RPMI8226 (cell line): ENCODE results near the gene LYPLA2.
"Not testable (repeated sequence)": the region's sequence is repeated elsewhere in the genome, so short reads cannot be mapped to it uniquely, and the experiment has no call there.

Experiments used
- DNase-seq: peaks from one replicate; pipeline ENCODE4 v3.0.0-alpha.2; 2015

The LYPLA2 gene

GRCh38 chr1:23779826-23780371 is 11.0 kb upstream of the LYPLA2 start:
- DNase-seq = no peak

DNA sequence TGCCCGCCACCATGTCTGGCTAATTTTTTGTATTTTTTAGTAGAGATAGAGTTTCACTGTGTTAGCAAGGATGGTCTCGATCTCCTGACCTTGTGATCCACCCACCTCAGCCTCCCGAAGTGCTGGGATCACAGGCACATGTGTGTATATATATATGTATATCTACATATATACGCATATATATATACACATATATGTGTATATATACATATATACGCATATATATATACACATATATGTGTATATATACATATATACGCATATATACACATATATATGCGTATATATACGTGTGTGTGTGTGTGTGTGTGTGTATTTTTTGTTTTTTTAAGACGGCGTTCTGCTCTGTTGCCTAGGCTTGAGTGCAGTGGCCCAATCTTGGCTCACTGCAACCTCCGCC is 7.8 kb upstream of the LYPLA2 start:
- not testable (repeated sequence) for DNase-seq

DNA sequence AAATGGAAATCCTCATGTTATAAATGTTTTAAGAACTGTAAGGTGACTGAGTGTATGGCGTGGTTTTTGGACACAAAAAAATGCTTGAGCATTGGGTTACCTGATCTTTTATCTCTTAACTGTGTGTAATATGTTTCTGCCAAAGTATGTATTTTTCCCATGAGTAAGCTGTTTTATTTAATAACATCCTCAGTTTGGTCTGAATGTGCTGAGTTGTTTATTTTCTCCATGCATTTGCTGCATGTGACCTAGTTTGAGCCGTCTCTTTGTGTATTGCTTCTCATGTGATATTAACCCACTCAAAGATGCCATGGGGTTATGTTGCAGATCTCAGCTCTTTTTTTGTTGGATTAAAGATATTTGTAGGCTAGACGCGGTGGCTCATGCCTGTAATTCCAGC is 6.1 kb upstream of the LYPLA2 start:
- no peak for DNase-seq

DNA sequence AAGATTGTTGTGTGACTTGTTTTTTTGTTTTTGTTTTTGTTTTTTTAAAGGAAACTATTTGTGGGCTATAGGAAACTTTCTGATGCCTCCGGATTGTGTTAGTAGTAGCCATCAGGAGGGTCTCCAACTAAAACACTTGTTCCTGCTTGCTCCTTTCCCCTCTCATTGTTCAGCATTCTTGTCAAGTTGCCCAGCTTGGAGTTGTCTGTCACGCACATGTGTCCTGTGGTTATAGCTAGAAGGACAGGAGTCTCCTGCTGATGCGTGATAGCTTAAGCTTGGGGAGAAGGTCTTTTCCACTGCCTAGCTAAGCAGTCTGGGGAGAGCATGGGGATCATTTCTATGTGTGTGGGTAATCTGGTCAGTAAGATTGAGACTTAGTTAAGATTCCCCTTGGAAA is 3.2 kb upstream of the LYPLA2 start:
- DNase-seq = no peak

- DNase-seq = no peak
Measured at GRCh38 chr1:23788695-23789094, 2.2 kb upstream of the LYPLA2 start.

DNA sequence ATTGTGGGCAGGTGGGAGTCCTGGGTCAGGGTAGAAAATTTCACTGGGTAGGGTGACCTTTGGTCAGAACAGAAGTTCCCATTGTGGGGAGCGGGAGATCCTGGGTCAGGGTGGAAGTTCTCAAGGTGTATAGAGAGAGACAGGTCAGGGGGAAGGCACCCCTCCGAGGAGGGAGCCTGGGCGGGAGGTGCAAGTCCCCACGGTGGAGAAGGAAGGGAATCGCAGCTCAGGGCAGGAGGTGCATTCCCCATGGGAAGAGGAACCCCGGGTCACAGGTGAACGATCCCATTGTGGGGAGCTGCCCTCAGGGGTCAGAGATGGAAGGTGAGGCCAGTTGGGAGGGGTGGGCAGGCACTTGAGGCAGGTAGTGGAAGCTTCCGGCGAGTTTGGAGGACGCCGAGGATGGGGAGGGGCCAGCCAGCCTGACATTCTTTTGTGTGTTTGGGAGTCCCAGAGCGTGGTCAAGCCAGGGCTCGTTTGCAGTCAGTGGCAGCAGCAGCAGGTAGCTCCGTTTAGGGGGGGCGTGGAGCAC is 637 bp downstream of the LYPLA2 start:
- peak; percentile 61 for DNase-seq

DNA sequence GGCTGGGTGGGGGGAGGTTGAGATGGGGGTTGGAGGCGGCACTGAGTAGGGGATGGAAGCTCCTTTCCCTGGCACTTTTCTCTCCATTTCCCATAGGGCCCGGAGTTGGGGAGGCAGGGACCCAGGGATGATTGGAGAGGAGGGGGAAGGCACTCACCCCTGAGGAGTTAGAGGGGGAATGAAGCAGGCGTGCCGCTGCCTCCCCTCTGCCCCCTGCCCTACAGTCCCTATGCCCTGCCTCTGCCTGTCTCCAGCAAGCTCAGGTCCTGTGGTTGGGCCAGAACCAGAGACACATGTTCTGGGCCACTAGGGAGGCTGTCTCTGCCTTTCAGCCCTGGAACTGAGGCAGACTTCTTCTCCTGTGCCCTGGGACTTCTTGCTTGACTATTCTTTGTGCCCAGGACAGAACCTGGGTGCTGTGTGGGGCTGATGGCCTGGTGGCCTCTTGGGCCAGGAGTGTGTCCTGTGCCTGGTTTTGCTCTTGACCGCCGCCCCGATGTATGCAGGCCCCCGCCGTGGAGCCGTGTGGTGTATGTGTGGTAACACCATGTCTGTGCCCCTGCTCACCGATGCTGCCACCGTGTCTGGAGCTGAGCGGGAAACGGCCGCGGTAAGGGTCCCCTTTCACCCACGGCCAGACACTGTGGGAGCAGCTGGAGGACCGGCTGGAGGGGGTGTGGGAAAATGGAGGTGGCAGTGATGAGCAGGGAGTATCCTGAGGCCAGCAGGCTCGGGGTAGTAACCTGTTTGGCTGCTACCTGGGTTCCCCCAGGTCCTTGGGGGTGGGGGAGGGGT is 1.4 kb downstream of the LYPLA2 start:
- DNase-seq = no peak

DNA sequence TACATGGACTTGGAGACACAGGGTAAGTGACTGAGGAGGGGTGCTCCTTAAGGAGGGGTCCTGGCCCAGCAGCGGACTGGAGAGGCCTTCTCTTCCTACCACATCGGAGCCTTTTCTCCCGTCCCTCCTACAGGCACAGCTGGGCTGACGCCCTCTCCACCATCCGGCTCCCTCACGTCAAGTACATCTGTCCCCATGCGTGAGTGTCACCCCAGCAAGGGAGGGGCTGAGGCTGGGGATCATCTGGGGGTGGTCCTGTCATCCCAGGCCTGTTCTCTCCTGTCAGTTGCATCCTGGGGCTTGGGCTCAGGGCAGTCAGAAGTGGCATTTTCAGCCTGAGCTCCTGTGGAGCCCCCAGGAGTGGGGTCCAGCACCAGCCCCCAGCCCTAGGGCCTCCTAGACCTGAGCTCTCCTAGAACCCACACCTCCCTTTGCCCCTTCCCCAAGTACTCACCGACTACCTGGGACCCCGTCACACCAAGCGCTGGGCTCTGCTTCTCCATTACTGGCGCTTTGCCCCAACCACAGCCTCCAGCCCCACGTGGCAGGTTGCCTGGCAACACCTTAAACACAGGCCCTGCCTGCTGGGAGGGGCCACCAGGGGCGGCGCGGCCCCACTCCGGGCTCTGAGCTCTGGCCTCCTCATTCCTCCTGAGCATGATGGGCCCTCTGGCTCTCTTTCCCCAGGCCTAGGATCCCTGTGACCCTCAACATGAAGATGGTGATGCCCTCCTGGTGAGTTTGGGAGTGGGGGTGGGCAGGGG is 2.3 kb downstream of the LYPLA2 start:
- peak; percentile 64 for DNase-seq

DNA sequence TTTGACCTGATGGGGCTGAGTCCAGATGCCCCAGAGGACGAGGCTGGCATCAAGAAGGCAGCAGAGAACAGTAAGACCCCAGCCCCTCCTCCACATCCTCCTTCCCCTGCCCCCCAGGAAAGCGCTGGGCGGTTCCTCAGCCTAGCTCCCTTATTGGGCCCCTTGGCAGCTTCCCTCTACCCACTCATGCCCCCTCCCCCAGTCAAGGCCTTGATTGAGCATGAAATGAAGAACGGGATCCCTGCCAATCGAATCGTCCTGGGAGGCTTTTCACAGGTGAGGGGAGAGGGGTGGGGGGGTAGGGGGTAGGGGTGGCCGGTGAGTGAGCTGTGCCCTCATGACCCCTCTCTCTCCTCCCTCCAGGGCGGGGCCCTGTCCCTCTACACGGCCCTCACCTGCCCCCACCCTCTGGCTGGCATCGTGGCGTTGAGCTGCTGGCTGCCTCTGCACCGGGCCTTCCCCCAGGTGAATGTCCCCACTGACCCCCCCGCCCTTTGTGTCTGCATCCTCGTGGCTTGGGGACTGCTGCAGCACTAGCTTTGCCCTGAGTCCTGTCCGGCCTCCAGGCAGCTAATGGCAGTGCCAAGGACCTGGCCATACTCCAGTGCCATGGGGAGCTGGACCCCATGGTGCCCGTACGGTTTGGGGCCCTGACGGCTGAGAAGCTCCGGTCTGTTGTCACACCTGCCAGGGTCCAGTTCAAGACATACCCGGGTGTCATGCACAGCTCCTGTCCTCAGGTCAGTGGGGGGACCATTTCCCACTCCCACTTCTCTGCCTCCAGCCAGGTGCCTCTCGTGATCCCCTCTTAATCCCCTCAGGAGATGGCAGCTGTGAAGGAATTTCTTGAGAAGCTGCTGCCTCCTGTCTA is 3.2 kb downstream of the LYPLA2 start:
- no peak for DNase-seq

- not testable (repeated sequence) for DNase-seq
Measured at GRCh38 chr1:23794732-23795182, 3.8 kb downstream of the LYPLA2 start.

DNA sequence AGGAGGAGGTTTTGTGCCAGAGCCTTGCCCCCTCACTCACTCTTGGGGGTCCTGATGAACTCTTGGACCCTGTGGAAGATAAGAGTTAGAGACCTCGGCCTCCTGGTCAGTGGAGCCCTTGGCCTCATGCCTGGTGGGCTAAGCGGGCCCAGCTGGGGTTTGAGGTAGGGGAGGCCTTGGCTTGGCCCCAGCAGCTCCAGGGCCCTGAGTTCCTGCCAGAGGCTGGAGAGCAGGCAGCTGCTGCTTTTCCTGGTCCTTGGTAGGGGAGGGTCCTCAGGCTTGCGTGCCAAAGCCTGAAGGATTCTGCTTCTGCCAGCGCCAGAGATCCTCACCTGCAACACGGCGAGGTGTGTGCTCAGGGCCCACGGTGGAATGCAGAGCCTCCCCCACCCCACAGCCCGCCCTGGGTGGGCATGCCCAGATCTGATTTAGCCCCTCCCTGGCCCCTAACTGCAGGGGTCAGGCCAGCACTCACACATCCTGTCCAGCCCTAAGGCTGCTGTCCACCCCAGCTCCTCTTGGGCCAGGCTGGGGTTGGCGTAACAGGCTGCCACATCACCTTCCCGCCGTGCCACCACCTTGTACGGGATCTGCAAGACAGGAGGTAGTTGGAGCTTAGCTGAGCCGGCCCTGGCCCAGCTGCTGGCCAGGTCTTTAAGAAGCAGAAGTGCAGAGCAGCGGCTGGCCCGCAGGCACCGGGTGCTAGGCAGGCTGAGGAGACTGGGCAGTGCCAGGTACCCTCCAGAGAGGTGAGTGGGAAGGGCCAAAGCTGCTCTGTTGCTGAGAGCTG is 4.9 kb downstream of the LYPLA2 start:
- no peak for DNase-seq

GRCh38 chr1:23796466-23797271 is 5.7 kb downstream of the LYPLA2 start:
- no peak for DNase-seq

GRCh38 chr1:23797478-23798448 is 6.8 kb downstream of the LYPLA2 start:
- DNase-seq = no peak

DNA sequence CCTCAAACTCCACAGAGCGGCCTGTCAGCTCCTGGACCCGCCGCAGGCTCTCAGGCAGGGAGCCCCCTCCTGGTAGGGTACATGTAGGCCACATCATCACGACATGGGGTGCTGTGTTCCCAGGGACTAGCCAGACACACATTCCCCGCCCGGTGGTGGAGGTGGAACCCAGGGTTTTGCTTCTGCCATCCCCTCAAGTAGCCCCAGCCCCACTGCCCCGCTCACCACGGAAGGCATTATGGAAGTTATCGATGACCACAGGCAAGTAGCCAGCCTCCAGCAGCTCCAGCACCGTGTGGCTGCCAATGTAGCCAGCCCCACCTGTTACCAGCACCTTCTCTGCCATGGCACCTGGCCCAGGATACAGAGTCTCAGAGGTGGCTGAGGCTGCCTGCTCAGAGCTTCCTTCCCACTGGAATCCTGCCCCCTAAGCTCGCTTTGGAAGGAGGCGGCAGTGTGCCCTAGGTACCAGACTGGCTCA is 7.8 kb downstream of the LYPLA2 start:
- no peak for DNase-seq

DNA sequence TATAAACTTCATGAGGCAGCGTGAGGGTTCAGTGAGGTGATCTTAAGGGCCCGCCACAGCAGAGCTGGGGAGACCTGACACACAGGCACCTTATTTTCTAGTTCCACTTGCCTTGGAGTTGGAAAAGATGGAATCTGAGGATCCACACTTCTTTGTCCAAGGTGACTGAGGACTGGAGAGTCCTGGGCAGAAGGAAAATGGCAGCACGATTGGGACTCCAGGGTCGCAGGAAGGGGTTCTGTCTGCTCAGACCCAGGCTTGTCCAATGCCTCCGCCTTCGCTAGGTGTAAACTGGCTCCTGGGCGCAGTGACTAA is 8.3 kb downstream of the LYPLA2 start:
- no peak for DNase-seq

GRCh38 chr1:23799570-23800399 is 8.8 kb downstream of the LYPLA2 start:
- peak; percentile 43 for DNase-seq

DNA sequence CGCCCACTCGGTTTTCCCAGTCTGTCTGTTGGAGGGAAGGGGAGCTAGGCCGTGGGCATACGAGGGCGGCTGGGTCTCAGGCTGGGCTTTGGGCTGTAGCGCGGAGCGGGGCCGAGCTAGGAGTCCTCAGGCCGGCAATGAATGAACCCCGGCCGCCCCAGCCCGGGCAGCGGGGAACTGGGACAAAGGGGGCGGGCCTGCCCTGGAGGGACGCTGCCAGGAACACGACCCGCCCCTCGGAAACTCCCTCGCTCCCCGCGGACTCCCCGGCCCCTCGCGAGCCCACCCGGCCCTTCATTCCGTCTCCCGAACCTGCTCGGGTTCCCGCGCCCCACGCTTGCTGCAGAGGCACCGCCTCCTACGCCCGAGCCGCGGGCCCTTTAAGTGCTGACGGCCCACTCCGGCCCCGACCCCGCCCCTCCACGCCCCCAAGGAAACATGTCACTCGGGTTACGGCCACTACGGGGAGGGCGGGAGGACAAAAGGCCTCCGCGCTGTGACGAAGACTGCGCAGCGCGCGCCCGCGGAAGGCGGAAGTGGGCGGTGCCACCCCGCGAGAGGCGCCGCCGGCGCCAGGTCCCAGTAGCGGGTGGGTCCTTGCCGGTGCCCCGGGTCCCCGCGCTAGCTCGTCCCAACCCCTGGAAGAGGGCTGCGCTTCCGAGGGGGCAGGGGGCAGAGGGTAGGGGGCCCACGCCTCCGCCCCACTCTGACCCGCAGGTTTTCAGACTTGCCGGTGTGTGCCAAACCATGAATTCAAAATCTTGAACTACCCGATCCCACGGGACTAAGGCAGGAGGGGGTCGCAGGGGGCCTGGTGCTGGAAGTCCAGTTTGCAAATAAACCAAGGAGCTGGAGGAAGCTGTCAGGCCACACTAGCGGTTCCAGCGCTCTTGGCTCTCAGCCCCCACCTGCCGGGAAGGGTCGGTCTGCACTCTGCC is 9.7 kb downstream of the LYPLA2 start, which contains the start of gene GALE:
GALE (minus strand) TSS at position 355 of the 938 bp plus-strand sequence. CDS start 1,747 bp downstream, outside the sequence.
- DNase-seq = peak; percentile 99
